ENCODE measurements around the gene ART1.

The ART1 gene

DNA sequence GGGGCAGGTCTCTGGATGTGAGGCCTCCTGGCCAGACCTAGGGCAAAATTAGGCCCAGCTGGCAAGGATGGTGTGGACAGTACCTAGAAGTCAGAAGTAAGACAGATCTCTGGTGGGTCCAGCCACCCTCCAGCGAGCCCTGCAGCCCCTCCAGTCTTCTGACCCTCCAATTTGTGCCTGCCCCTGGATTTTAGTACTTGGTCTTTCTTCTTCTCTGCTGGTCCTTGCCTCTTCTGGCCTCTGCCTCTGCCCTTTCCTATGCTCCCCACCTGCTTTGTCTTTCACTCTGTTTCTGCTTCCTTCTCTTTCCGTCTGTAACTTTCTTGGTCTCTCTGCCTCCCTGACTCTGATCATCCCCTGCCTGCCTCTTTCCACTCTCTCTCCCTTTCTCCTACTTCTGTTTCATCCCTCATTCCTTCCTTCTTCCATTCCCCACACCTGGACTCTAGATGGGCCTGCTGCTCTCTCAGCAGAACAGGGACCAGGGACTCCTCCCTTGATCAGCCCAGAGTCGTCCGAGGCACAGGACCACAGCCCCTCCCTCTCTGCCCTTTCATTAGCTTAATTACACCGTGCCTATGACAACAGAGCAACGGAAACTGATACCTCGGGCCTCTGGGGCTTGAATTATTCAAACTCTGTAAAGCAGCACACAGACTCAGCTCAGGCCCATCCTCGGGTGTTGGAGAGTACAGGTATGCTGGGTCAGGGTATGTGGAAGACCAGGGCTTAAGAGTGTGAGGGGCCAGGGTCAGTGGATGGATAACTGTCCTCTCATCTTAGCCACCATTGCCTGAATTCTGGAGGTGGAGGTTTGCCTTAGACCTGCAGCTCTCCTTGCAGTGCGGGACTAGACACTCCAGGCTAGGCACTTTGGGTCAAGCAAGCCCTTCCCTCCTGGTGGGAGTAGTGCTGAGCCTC lies 26.7 kb downstream of the ART1 start, which contains the start of gene CHRNA10:
TSS of gene CHRNA10 (minus strand) at position 51 of the 921 bp plus-strand sequence. CDS start 72 bp downstream, outside the sequence.
- Histone ChIP-seq H3K9me2 (replicated peaks; ENCODE audit: control insufficient read depth, low read length) (no peaks in the 10 kb centered on the region), H3K27me3 (ENCODE audit: control insufficient read depth, low read length) (no peaks in the 10 kb centered on the region), H3K79me2 (ENCODE audit: control insufficient read depth, low read length) (no peaks in the 10 kb centered on the region), H3K4me3 (ENCODE audit: low read length) (no peak within 1 kb of the TSS), H4K20me1 (ENCODE audit: control insufficient read depth, insufficient read depth, low read depth, low read length) (no peaks in the 10 kb centered on the region), H3F3A (ENCODE audit: control insufficient read depth, insufficient read depth) (no peaks in the 10 kb centered on the region), H3K9me3 (ENCODE audit: control insufficient read depth, insufficient read depth, low read length) (no peaks in the 10 kb centered on the region), H3K4me1 (ENCODE audit: control insufficient read depth, low read length) (no peaks in the 10 kb centered on the region), H3K4me2 (ENCODE audit: low read length) (no peak within 1 kb of the TSS), H3K36me3 (ENCODE audit: control insufficient read depth, low read length) (peaks cover 59% of the 10 kb centered on the region), H3K27ac (ENCODE audit: low read depth, low read length) (no peak within 1 kb of the TSS)
- TF ChIP-seq EZH2phosphoT487 (IDR thresholded peaks at IDR 0.05; ENCODE audit: borderline replicate concordance, low read length) = no peak
- TF ChIP-seq, protein P1, sequence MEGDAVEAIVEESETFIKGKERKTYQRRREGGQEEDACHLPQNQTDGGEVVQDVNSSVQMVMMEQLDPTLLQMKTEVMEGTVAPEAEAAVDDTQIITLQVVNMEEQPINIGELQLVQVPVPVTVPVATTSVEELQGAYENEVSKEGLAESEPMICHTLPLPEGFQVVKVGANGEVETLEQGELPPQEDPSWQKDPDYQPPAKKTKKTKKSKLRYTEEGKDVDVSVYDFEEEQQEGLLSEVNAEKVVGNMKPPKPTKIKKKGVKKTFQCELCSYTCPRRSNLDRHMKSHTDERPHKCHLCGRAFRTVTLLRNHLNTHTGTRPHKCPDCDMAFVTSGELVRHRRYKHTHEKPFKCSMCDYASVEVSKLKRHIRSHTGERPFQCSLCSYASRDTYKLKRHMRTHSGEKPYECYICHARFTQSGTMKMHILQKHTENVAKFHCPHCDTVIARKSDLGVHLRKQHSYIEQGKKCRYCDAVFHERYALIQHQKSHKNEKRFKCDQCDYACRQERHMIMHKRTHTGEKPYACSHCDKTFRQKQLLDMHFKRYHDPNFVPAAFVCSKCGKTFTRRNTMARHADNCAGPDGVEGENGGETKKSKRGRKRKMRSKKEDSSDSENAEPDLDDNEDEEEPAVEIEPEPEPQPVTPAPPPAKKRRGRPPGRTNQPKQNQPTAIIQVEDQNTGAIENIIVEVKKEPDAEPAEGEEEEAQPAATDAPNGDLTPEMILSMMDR (IDR thresholded peaks at IDR 0.05; ENCODE audit: low read depth, low read length, poor library complexity, severe bottlenecking) = no peak

DNA sequence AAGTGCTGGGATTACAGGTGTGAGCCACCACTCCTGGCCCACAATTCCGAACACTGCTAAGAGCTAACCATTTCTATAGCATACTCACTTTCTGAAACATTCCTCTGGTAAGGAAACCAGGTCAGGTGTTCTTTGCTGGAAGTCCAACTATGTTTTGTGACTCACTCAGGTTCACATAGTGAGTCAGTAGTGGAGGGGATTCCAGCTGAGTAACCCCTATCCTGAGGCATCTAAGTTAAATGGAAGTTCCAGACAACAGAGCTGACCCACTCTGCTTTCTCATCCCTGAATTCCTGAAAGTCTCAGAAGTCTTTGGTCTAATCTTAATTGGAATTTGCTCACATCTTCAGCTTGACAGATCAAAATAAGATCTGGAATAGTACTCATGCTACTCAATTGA lies 29.3 kb downstream of the ART1 start:
- H3K27me3 ChIP-seq (ENCODE audit: control insufficient read depth, low read length) = no peaks in the 10 kb centered on the region
- no peaks in the 10 kb centered on the region for H4K20me1 ChIP-seq (ENCODE audit: control insufficient read depth, insufficient read depth, low read depth, low read length)
- no peak overlapping the region for H3K4me3 ChIP-seq (ENCODE audit: low read length)
- H3F3A ChIP-seq (ENCODE audit: control insufficient read depth, insufficient read depth) = no peaks in the 10 kb centered on the region
- TF ChIP-seq EZH2phosphoT487 (IDR thresholded peaks at IDR 0.05; ENCODE audit: borderline replicate concordance, low read length) = no peak
- TF ChIP-seq, protein P1 (IDR thresholded peaks at IDR 0.05; ENCODE audit: low read depth, low read length, poor library complexity, severe bottlenecking) = no peak
- H3K9me2 ChIP-seq (replicated peaks; ENCODE audit: control insufficient read depth, low read length) = no peaks in the 10 kb centered on the region
- peaks cover 78% of the 10 kb centered on the region for H3K36me3 ChIP-seq (ENCODE audit: control insufficient read depth, low read length)
- H3K27ac ChIP-seq (ENCODE audit: low read depth, low read length) = no peak overlapping the region
- no peak overlapping the region for H3K4me2 ChIP-seq (ENCODE audit: low read length)
- H3K79me2 ChIP-seq (ENCODE audit: control insufficient read depth, low read length) = no peaks in the 10 kb centered on the region
- no peaks in the 10 kb centered on the region for H3K4me1 ChIP-seq (ENCODE audit: control insufficient read depth, low read length)
- H3K9me3 ChIP-seq (ENCODE audit: control insufficient read depth, insufficient read depth, low read length) = no peaks in the 10 kb centered on the region

DNA sequence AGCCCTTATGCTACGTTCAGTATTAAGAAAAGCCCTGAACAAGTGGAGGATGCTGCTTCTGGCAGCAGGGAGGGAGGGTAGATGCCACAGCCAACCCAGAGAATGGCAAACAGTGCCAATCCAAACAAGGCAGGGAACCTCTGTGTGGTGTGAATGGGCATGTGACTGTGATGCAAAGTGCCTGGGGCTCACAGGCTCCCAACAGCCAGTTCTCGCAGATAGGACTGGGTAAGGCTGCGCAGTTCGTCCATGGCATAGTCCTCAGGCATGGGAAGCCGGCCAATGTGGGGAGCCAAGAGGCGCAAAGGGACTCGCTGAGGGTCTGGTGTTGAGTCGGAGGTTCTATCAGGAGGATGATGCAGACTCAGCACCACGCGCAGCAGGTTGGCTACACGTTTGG lies 31.0 kb downstream of the ART1 start:
- Histone ChIP-seq H3K36me3 (ENCODE audit: control insufficient read depth, low read length) (peaks cover 90% of the 10 kb centered on the region), H3K79me2 (ENCODE audit: control insufficient read depth, low read length) (no peaks in the 10 kb centered on the region), H3K27ac (ENCODE audit: low read depth, low read length) (no peak overlapping the region), H3K27me3 (ENCODE audit: control insufficient read depth, low read length) (no peaks in the 10 kb centered on the region), H3F3A (ENCODE audit: control insufficient read depth, insufficient read depth) (no peaks in the 10 kb centered on the region), H4K20me1 (ENCODE audit: control insufficient read depth, insufficient read depth, low read depth, low read length) (no peaks in the 10 kb centered on the region), H3K4me2 (ENCODE audit: low read length) (no peak overlapping the region), H3K9me2 (replicated peaks; ENCODE audit: control insufficient read depth, low read length) (no peaks in the 10 kb centered on the region), H3K4me3 (ENCODE audit: low read length) (no peak overlapping the region), H3K4me1 (ENCODE audit: control insufficient read depth, low read length) (no peaks in the 10 kb centered on the region), H3K9me3 (ENCODE audit: control insufficient read depth, insufficient read depth, low read length) (no peaks in the 10 kb centered on the region)
- no peak for TF ChIP-seq EZH2phosphoT487 (IDR thresholded peaks at IDR 0.05; ENCODE audit: borderline replicate concordance, low read length)
- TF ChIP-seq, protein P1 (IDR thresholded peaks at IDR 0.05; ENCODE audit: low read depth, low read length, poor library complexity, severe bottlenecking) = no peak

Data from DOHH2 (cell line).